ENCODE measurements around the gene CES4A.
A peak's percentile ranks its signal among the peaks of the same experiment; 100 is the strongest.

GRCh38 chr16:67000384-67001351 lies 12.3 kb downstream of the CES4A start:
- TF ChIP-seq POLR2A (IDR thresholded peaks at IDR 0.05) (peak; percentile 41), CTCF (IDR thresholded peaks at IDR 0.05) (no peak), EP300 (IDR thresholded peaks at IDR 0.05) (no peak)
